COR-L47 (cell line): ENCODE data around the gene AQR.
"Not testable (repeated sequence)": the region's sequence is repeated elsewhere in the genome, so short reads cannot be mapped to it uniquely, and the experiment has no call there.

Source experiments
- DNase-seq: peaks from one replicate; lab custom pipeline; 2025; lab: John Stamatoyannopoulos, UW

AQR gene

GRCh38 chr15:34953851-34954250 lies 15.7 kb downstream of the AQR start:
- DNase-seq = no peak

DNA sequence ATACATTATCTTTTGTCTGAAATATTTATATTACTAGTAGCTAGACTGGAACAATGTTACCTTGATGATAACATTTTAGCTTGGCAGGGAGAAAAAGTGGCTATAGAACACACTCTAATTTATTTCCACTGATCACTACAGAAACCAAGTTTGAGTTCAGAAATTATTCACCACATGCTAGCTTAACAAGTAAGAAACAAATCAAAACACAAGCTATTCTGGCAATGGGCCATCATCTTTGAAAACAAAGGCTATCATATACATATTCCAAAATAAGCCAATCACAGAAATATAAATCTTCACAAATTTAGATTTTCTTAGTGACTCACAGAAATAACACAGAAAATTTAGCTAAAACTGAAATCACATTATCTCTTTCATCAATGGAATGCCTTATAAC lies 17.1 kb downstream of the AQR start:
- DNase-seq = no peak

GRCh38 chr15:34951993-34952392 lies 17.5 kb downstream of the AQR start:
- no peak for DNase-seq

- no peak for DNase-seq
Observed at GRCh38 chr15:34944936-34945335, 24.6 kb downstream of the AQR start.

GRCh38 chr15:34943711-34944110 lies 25.8 kb downstream of the AQR start:
- DNase-seq = no peak

GRCh38 chr15:34943264-34943663 lies 26.3 kb downstream of the AQR start:
- not testable (repeated sequence) for DNase-seq

DNA sequence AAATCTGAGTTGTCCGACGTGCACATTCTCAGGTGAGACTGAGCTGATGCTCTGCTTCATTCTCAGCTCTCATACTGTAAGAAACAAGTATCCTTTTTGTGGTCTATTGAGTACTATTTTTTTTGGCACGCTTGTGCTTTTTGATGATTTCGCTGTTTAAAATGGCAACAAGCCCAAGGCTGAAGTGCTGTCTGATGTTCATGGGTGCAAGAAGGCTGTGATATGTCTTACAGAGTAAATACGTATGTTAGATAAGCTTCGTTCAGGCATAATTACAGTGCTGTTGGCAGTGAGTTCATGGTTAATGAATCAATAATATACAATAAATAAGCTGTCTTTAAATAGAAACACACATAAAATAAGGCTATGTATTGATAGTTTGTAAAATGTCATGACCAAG lies 27.2 kb downstream of the AQR start:
- DNase-seq = no peak

GRCh38 chr15:34941831-34942230 lies 27.7 kb downstream of the AQR start:
- DNase-seq = no peak

DNA sequence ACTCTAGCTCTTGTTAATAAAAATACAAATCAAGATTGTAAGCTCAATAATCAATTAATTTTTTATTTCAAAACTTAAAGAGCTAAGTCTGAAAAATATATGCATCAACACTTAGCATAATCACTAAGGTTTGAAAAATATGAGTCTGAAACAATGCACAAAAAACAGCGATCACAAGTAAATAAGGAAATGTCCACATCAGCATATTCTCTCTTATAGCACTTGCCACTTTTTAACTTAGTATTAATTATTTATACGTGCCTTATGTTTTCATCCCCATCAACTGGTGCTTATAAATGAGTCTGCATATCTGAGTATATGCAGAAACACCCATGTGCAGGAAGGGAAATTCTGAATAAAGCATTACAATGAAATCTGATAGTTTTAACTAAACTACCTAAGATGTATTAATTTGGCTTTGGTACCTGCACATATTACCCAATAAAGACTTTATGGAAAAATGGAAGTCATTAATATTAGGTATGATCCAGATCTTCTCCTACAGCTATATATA lies 28.3 kb downstream of the AQR start:
- DNase-seq = no peak

GRCh38 chr15:34933432-34933975 lies 36.0 kb downstream of the AQR start:
- no peak for DNase-seq

- DNase-seq = not testable (repeated sequence)
Observed at GRCh38 chr15:34928349-34928748, 41.2 kb downstream of the AQR start.

DNA sequence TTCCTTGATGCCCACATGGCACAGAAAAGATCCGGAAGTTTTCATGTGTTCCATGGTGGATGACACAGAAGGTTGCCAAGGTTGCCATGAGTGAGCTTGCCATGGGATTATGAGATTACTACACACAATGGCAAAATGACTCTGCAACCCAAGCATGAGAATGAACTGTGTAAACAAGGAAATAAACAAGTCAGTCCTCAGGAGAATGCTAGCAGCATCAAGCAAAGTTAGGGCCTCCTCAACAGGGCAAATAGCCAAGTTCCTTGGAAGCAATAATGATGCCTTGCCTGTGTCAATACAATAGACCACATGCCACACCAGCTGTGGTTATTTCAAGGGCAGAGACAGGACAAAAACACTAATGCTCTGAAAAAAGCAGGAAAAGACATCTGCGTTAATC lies 41.8 kb downstream of the AQR start:
- DNase-seq = no peak

- no peak for DNase-seq
Observed at GRCh38 chr15:34914317-34914716, 55.2 kb downstream of the AQR start.

DNA sequence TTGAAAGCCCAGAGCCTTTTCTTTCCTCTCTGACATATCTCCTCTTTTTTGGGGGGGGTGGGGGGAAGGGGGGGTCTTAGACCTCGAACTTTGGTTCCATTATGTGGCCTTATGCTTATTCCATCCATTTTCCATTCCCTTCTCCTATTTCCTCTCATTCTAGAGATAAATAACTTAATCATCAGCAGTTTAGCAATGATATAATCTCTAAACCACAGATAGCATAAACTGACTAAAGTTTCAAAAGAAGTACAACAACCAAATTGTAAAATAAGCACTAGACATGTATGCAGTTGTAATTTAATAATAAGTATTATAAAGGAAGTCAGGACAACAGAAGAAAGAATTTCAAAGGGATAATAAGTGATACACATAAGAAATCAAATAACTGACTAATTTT lies 64.5 kb downstream of the AQR start:
- DNase-seq = no peak

GRCh38 chr15:34904527-34904926 lies 65.0 kb downstream of the AQR start:
- DNase-seq = no peak

DNA sequence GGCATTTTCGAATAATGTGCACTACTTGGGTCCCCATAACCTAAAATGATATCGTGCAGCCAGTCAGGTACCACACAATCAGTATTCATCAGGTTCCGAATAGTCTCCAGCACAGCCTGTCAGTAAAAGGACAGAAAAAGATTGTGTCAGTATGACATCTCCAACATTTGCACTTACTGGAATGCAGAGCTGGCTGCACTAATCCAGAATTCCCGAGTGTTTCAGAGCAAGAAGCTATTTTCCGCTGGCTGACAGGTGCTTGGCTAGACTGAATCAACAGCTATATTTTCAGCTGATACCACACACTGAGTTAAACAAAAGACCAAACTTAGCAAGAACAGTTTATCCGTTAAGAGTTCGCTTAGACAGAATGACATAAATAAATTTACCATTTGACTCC lies 68.8 kb downstream of the AQR start:
- peak; percentile 1 for DNase-seq

DNA sequence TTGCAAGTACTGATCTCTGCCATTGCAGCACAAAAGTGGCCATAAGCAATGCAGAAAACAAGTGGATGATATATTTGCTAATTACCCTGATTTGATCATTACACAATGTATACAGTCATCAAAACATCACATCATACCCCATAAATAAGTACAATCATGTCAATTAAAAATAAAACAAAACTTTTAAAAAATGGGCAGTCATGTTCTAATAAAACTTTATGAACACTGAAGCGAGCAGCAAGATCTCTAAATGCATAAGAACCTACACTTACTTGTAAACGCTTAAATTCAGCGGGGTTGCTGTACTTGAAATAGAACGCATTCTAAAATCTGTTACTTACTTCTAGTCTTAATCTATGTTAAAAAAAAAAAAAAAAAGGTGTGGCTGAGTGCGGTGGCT lies 73.4 kb downstream of the AQR start:
- DNase-seq = no peak

DNA sequence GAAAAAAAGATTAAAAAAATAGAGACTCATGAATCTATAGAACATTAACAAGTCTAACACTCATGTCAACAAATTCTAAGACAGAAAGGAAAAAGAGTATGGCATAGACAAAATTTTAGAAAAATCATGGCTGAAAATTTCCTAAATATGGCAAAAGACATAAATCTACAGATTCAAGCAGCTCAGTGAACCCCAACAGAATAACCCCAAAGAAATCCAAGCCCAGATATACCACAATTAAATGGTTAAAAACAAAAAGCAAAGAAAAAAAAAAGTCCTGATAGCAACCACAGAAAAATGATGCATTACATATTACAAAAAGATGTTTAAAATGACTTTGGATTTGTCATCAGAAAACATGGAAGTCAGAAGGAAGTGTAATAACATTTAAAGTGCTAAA lies 75.6 kb downstream of the AQR start:
- no peak for DNase-seq

DNA sequence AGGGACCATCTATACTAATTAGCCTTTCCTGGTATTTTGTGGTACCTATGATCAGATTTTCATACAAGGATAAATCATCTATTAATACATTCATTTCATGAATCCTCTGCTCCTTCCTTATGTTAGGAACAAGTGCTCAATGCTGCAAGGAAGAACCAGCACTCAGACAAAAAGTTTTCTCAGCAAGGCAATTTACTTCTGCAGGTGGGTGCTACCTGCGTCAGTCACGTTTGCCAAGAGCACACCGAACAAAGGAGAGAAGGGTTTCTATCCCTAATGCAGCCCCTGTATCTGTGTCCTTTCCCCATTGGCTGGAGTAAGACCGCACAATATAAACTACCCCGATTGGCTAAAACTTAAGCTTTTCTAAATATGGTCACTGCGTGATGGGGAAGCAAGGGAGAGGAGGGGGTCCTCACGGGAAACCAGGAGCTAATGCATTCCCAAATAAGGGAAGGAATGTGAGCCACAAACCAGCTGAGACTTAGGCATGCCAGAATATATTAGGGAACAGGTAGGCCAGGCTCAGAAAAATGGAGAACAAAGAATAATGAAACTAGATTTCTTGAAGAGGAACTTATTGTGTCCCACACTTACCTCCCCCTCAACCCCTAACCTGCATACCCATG lies 76.5 kb downstream of the AQR start:
- no peak for DNase-seq

- DNase-seq = no peak
Observed at GRCh38 chr15:34890424-34890823, 79.1 kb downstream of the AQR start.

DNA sequence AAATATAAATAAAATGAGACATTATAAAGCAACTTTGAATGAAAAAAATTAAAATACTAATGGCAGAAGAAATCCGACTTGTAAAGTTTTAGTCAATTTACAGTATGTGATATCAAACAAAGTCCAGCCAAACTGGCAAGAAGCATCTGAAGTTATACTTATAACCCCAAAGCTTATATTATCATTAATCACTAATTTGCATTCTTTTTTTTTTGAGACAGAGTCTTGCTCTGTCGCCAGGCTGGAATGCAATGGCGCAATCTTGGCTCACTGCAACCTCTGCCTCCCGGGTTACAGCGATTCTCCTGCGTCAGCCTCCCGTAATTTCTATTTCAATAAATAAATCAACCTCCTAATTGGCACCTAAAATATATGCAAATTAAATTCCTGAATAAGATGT lies 80.1 kb downstream of the AQR start:
- no peak for DNase-seq

- no peak for DNase-seq
Observed at GRCh38 chr15:34886134-34886533, 83.4 kb downstream of the AQR start.

- no peak for DNase-seq
Observed at GRCh38 chr15:34883633-34884032, 85.9 kb downstream of the AQR start.

DNA sequence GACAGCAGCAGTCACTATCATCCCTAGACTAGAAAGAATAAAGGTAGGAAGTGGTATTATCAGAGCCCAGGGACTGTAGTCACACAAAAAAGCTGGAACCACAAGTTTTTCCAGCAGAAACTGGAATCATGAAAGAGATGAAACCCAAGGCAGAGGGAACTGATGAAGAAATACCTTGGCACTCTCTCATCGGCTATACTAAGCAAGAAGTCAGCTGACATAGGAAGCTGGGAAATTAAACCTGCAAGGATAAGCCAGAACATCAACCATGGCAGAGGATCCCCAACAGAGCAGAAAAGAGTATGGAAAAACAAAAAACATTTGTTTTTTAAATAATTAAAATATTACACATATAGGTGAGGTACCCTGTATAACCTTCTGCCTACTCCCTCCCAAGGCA lies 86.5 kb downstream of the AQR start:
- DNase-seq = no peak
